Subcutaneous adipose tissue (tissue), 4 donors: ENCODE results near the gene TASOR2. TPM values are rescaled to one million over a fixed set of nuclear protein-coding genes. Genes with fewer than 3 reads are reported as not detected.

Experiments used
- total RNA-seq, 4 donors: library from RNA; depleted of rRNA; stranded (reverse); fragments of >200 nt; gene quantifications; one replicate each; pipeline ENCODE4 v1.1.0, GENCODE V29; 2016
- TF ChIP-seq, protein P1 (sequence below): fragments of 450-650 bp; IDR thresholded peaks from one replicate; pipeline ENCODE4 v1.5.1; 2016; ENCODE audit warnings: low read depth, mild to moderate bottlenecking, control low read depth, antibody characterized with exemption, moderate library complexity

The TASOR2 gene
- total RNA-seq, 4 donors from 2014 or later: 39.4 to 101 (median 58.8) TPM

DNA sequence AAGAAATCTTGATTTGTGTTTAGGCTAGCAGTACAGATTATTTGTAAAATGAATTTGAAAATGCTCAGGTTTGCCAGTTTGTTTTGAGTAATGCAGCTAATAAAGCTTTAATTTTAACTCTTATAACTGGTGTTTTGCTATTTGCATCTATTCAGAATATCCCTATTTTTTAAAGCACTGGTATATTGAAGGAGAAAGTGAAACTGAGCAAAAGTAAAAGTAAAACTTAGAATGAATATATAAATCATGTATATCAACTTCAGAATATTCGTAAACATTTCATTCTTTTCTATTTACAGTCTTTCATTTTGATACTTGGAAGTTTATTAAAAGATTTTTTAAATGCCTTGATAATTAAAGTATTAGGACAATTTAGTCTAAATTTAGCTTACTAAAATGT lies 26.2 kb downstream of the TASOR2 start:
- TF ChIP-seq, protein P1, sequence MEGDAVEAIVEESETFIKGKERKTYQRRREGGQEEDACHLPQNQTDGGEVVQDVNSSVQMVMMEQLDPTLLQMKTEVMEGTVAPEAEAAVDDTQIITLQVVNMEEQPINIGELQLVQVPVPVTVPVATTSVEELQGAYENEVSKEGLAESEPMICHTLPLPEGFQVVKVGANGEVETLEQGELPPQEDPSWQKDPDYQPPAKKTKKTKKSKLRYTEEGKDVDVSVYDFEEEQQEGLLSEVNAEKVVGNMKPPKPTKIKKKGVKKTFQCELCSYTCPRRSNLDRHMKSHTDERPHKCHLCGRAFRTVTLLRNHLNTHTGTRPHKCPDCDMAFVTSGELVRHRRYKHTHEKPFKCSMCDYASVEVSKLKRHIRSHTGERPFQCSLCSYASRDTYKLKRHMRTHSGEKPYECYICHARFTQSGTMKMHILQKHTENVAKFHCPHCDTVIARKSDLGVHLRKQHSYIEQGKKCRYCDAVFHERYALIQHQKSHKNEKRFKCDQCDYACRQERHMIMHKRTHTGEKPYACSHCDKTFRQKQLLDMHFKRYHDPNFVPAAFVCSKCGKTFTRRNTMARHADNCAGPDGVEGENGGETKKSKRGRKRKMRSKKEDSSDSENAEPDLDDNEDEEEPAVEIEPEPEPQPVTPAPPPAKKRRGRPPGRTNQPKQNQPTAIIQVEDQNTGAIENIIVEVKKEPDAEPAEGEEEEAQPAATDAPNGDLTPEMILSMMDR: no peak

DNA sequence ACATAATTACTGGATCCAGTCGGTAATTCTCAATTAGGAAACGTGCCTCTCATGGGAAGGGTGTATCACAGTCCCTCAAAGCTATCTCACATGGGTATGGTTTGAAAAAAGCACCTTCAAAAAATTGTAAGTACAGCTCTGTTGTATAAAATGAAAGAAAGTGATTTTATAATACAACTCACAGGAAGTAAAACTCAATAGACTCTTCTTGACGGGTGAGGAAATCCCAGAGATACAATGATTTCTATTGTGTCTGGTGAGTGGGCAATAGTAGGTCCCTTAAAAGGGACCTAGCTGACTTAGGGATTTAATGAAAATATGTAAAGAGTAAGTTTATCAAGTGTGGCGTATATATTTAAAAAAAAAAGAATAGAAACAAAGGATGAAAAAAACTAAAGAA lies 27.0 kb downstream of the TASOR2 start:
- TF ChIP-seq, protein P1: no peak

DNA sequence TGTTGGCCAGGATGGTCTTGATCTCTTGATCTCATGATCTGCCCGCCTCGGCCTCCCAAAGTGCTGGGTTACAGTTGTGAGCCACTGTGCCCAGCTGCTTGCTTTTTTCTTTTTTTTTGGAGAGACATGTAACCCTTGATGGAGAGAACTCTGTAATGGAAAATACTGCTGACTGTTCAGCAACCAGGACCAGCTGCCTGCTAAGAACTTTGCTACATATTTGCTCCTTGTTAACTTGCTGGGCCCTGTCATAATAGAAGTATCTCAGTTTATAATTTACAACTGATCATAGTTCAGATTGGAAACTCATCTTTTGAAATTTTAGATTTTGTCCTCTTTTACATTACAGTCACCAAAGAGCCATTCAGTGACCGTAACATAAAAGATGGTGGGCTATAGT lies 34.9 kb downstream of the TASOR2 start:
- TF ChIP-seq, protein P1: no peak

DNA sequence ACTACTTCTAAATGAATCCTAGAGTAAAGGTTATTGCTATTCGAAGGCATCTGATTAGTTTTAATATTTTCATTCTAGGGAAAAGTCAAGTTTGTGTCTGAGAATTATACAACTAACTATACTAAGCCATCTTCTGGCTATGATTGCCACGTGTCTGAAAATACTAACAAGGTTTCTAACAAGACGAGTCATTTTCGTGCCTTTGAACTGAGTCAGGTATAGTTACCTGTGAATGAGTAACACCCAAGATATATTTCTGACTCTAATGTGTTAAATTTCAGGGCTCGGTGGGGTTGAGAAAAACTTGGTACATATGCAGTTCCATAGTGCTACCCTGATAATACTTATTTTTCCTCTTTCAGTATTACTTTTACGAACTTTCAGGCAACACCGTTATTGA lies 35.5 kb downstream of the TASOR2 start:
- TF ChIP-seq, protein P1: no peak

DNA sequence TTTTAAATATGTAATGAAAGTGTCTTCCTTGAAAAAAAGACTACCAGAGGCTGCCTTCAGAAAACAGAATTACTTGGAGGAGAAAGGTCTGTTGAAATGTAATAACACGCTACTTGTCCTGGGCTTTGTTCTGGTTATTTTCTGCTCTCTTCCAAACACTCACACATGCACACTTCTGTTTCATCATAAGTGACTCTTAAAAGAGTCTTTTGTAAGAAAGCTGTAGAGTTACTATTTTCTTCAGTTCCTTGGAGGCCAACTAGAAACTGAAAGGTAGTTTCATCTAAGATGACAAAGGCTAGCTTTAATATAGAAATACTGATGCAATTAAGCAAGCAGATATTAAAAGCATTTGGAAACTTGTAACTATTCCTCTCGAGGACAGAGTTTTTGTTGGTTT lies 39.1 kb downstream of the TASOR2 start:
- TF ChIP-seq, protein P1: no peak

GRCh38 chr10:5730766-5731165 lies 46.1 kb downstream of the TASOR2 start:
- TF ChIP-seq, protein P1: no peak

- TF ChIP-seq, protein P1: no peak
Measured at GRCh38 chr10:5731559-5731958, 46.9 kb downstream of the TASOR2 start.
